Measurements from ENCODE around the gene ZNF674. TPM values are rescaled to one million over a fixed set of nuclear protein-coding genes. Genes with fewer than 3 reads are reported as not detected.

The ZNF674 gene
- total and polyA plus RNA-seq, 2 donors (not counting 1 experiment from before 2014, with no cell fraction given) = 0.84 to 2.3 TPM

DNA sequence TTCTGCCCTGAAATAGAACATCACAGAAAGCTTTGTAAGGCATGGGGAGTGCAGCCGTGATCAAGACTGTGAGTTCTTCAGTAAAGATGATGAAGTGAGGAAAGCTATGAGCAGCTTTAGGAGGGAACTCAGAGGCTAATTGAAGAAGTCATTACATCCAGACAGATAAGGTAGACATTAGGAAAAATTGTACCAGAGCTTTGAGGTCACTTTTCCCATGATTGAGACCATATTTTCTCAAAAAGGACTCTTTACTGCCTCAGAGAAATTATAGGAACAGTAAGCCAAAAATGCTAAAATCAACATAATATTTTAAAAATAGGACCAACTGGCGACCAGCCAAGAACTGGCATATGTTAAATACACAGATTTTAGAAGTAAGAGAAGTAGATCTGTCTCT is 39.5 kb upstream of the ZNF674 start:
- H3K4me3 ChIP-seq (ENCODE audit: control extremely low read depth in 1 of 5, extremely low read depth in 1 of 5, insufficient read depth in 1 of 5, low read depth in 2 of 5, low read length in 4 of 5) = no peak overlapping the region
- H3K27ac ChIP-seq (ENCODE audit: low read length in 2 of 2) = no peak overlapping the region
- no peak overlapping the region for H3K9ac ChIP-seq (ENCODE audit: low read length)
- no peaks in the 10 kb centered on the region for H3K27me3 Mint-ChIP-seq
- WGBS (ENCODE audit: insufficient coverage) = no CpG with 5 or more reads among the region's 2 CpGs
- no peak overlapping the region for H3K4me2 ChIP-seq (replicated peaks; ENCODE audit: low read depth, low read length, poor library complexity, severe bottlenecking)
- no peaks in the 10 kb centered on the region for H3K79me2 ChIP-seq (ENCODE audit: control insufficient read depth, insufficient read depth, low read length)
- H4K20me1 ChIP-seq (ENCODE audit: control insufficient read depth, insufficient read depth, low read length, poor library complexity, severe bottlenecking) = no peaks in the 10 kb centered on the region
- H3K27me3 ChIP-seq (replicated peaks in 1 of 4; ENCODE audit: control extremely low read depth in 1 of 4, control insufficient read depth in 3 of 4, insufficient read depth in 4 of 4, low read length in 3 of 4) = no peaks in the 10 kb centered on the region
- CTCF ChIA-PET = no interaction called here
- H3K36me3 ChIP-seq (replicated peaks in 1 of 2; ENCODE audit: control extremely low read depth in 1 of 2, control insufficient read depth in 1 of 2, extremely low read depth in 1 of 2, insufficient read depth in 2 of 2, low read length in 1 of 2) = no peaks in the 10 kb centered on the region
- POLR2A ChIA-PET = no interaction called here
- TF ChIP-seq, protein P1, sequence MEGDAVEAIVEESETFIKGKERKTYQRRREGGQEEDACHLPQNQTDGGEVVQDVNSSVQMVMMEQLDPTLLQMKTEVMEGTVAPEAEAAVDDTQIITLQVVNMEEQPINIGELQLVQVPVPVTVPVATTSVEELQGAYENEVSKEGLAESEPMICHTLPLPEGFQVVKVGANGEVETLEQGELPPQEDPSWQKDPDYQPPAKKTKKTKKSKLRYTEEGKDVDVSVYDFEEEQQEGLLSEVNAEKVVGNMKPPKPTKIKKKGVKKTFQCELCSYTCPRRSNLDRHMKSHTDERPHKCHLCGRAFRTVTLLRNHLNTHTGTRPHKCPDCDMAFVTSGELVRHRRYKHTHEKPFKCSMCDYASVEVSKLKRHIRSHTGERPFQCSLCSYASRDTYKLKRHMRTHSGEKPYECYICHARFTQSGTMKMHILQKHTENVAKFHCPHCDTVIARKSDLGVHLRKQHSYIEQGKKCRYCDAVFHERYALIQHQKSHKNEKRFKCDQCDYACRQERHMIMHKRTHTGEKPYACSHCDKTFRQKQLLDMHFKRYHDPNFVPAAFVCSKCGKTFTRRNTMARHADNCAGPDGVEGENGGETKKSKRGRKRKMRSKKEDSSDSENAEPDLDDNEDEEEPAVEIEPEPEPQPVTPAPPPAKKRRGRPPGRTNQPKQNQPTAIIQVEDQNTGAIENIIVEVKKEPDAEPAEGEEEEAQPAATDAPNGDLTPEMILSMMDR (IDR thresholded peaks at IDR 0.05) = no peak
- no peak for TF ChIP-seq EZH2 (IDR thresholded peaks at IDR 0.05; ENCODE audit: borderline replicate concordance, insufficient read depth, low read depth, low read length, poor library complexity, severe bottlenecking)
- no peak overlapping the region for H2AFZ ChIP-seq (ENCODE audit: insufficient read depth, low read depth, low read length, poor library complexity, severe bottlenecking)
- intact Hi-C loops (cut with micrococcal nuclease) = no loop called here
- no peaks in the 10 kb centered on the region for H3K9me3 Mint-ChIP-seq (ENCODE audit: insufficient read depth)
- H3K4me1 Mint-ChIP-seq = peaks cover 14% of the 10 kb centered on the region
- no peak for DNase-seq
- H3K9me3 ChIP-seq (ENCODE audit: control extremely low read depth in 1 of 3, control insufficient read depth in 2 of 3, insufficient read depth in 1 of 3, low read length in 2 of 3) = no peaks in the 10 kb centered on the region
- H3K27ac Mint-ChIP-seq = no peak overlapping the region
- no peak for ATAC-seq (ENCODE audit: low read depth)
- peaks cover 10 to 12% of the 10 kb centered on the region in 2 donors for H3K4me1 ChIP-seq (ENCODE audit: control insufficient read depth in 2 of 2, insufficient read depth in 2 of 2, low read length in 2 of 2)
- H3K4me3 Mint-ChIP-seq = no peak overlapping the region

DNA sequence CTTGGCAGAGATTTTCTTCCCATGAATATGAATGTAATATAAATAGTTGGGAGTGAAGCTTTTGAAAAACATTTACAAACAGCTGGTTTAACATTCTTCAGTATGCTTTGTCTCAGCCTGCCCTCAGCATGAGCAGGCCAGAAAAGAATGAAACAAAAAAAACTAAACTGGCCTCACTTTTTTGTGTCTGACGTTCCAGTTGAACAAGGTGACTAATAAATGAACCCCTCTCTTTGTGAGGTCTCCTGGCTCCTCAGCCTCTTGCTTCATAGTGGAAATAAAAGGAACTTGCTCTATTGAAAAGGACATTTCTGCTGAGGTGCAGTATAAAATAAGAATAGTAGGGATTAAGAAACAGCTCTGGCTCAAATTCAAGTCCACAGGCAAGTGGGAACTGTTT is 37.7 kb upstream of the ZNF674 start:
- Histone ChIP-seq H3K4me1 (ENCODE audit: control insufficient read depth in 2 of 2, insufficient read depth in 2 of 2, low read length in 2 of 2) (peaks cover 4 to 6% of the 10 kb centered on the region in 2 donors), H3K9ac (ENCODE audit: low read length) (no peak overlapping the region), H3K4me3 (ENCODE audit: control extremely low read depth in 1 of 5, extremely low read depth in 1 of 5, insufficient read depth in 1 of 5, low read depth in 2 of 5, low read length in 4 of 5) (no peak overlapping the region), H3K4me2 (replicated peaks; ENCODE audit: low read depth, low read length, poor library complexity, severe bottlenecking) (no peak overlapping the region), H3K9me3 (ENCODE audit: control extremely low read depth in 1 of 3, control insufficient read depth in 2 of 3, insufficient read depth in 1 of 3, low read length in 2 of 3) (no peaks in the 10 kb centered on the region), H3K27ac (ENCODE audit: low read length in 2 of 2) (no peak overlapping the region), H2AFZ (ENCODE audit: insufficient read depth, low read depth, low read length, poor library complexity, severe bottlenecking) (no peak overlapping the region), H3K36me3 (replicated peaks in 1 of 2; ENCODE audit: control extremely low read depth in 1 of 2, control insufficient read depth in 1 of 2, extremely low read depth in 1 of 2, insufficient read depth in 2 of 2, low read length in 1 of 2) (no peaks in the 10 kb centered on the region), H4K20me1 (ENCODE audit: control insufficient read depth, insufficient read depth, low read length, poor library complexity, severe bottlenecking) (no peaks in the 10 kb centered on the region), H3K27me3 (replicated peaks in 1 of 4; ENCODE audit: control extremely low read depth in 1 of 4, control insufficient read depth in 3 of 4, insufficient read depth in 4 of 4, low read length in 3 of 4) (no peaks in the 10 kb centered on the region), H3K79me2 (ENCODE audit: control insufficient read depth, insufficient read depth, low read length) (no peaks in the 10 kb centered on the region)
- intact Hi-C loops (cut with micrococcal nuclease) = no loop called here
- H3K4me3 Mint-ChIP-seq = no peak overlapping the region
- DNase-seq (no peak), ATAC-seq (ENCODE audit: low read depth) (no peak)
- POLR2A ChIA-PET = interaction anchor here (0.5 kb wide), 1 partner anchor 805 kb away, joined by 6 read pairs; no protein-coding TSS in a partner anchor
- H3K27me3 Mint-ChIP-seq = no peaks in the 10 kb centered on the region
- H3K9me3 Mint-ChIP-seq (ENCODE audit: insufficient read depth) = no peaks in the 10 kb centered on the region
- TF ChIP-seq, protein P1 (IDR thresholded peaks at IDR 0.05) = no peak
- TF ChIP-seq EZH2 (IDR thresholded peaks at IDR 0.05; ENCODE audit: borderline replicate concordance, insufficient read depth, low read depth, low read length, poor library complexity, severe bottlenecking) = no peak
- WGBS (ENCODE audit: insufficient coverage) = no CpG with 5 or more reads among the region's 1 CpG
- CTCF ChIA-PET = interaction anchor here (1.1 kb wide), 1 partner anchor 15 kb away, joined by 4 read pairs; no protein-coding TSS in a partner anchor
- no peak overlapping the region for H3K27ac Mint-ChIP-seq
- peaks cover 9% of the 10 kb centered on the region for H3K4me1 Mint-ChIP-seq
